ENCODE measurements around the gene NEIL3.

DNA sequence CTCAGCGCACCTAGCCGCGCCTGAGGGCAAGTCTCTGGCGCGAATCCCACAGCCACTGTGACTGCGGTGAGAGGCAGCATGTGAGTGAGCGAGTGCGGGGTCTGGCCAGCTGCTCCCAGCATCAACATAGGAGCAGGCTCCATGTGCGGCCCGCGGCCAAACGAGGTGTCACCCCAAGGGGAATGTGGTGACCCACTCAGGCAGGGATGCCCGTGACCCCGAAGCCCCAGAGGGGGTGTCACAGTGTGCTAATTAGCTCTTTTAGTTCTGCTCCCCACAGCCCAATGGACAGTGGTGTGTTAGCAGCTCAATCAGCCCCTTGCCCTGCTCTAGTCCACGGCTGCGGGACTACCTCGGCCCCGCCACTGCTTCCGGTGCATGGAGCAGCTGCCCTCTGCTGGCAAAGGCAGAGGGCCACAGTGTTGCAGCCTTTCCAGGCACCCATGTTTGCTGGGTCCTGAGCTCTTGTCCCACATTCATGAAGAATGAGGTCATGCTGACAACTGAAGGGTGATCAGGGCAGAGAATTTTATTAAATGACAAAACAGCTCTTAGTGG, 71.1 kb downstream of the NEIL3 start:
- TF ChIP-seq POLR2A (IDR thresholded peaks at IDR 0.05; ENCODE audit: low read depth) (no peak), EP300 (IDR thresholded peaks at IDR 0.05) (no peak), POLR2AphosphoS5 (IDR thresholded peaks at IDR 0.05) (no peak)
- TF ChIP-seq, protein P1, sequence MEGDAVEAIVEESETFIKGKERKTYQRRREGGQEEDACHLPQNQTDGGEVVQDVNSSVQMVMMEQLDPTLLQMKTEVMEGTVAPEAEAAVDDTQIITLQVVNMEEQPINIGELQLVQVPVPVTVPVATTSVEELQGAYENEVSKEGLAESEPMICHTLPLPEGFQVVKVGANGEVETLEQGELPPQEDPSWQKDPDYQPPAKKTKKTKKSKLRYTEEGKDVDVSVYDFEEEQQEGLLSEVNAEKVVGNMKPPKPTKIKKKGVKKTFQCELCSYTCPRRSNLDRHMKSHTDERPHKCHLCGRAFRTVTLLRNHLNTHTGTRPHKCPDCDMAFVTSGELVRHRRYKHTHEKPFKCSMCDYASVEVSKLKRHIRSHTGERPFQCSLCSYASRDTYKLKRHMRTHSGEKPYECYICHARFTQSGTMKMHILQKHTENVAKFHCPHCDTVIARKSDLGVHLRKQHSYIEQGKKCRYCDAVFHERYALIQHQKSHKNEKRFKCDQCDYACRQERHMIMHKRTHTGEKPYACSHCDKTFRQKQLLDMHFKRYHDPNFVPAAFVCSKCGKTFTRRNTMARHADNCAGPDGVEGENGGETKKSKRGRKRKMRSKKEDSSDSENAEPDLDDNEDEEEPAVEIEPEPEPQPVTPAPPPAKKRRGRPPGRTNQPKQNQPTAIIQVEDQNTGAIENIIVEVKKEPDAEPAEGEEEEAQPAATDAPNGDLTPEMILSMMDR (IDR thresholded peaks at IDR 0.05) = no peak

Data from esophagus muscularis mucosa (tissue), 4 donors.